Nephron (organoid): ENCODE results near the gene TRIM42.

ENCODE experiments used
- H3K27ac Mint-ChIP-seq, 3 experiments: 2 replicates each; pipeline ENCODE4 v1.8.0; 2020; ENCODE audit warnings: mixed read lengths in 3 of 3, mild to moderate bottlenecking in 2 of 3, moderate library complexity in 1 of 3
- H3K27me3 Mint-ChIP-seq: 2 replicates; pipeline ENCODE4 v1.8.0; 2021; ENCODE audit warnings: low read depth, mild to moderate bottlenecking, moderate library complexity, mixed read lengths
- H3K36me3 Mint-ChIP-seq: 2 replicates; pipeline ENCODE4 v1.8.0; 2020; ENCODE audit warnings: low read depth, mixed read lengths
- H3K4me1 Mint-ChIP-seq: 2 replicates; pipeline ENCODE4 v1.8.0; 2020; ENCODE audit warnings: mixed read lengths
- H3K4me3 Mint-ChIP-seq, 3 experiments: 2 replicates each; pipeline ENCODE4 v1.8.0; 2020; ENCODE audit warnings: mild to moderate bottlenecking in 3 of 3, mixed read lengths in 3 of 3, moderate library complexity in 2 of 3
- H3K9me3 Mint-ChIP-seq: 2 replicates; pipeline ENCODE4 v1.8.0; 2020; ENCODE audit warnings: mixed read lengths
- CTCF ChIP-seq, 3 experiments: fragments of 200-600 bp; sonication (generic); IDR thresholded peaks; one replicate each; pipeline ENCODE4 v1.5.0; 2021; ENCODE audit warnings: antibody characterized with exemption in 3 of 3; ENCODE audit not compliant: unreplicated experiment in 3 of 3

The TRIM42 gene

DNA sequence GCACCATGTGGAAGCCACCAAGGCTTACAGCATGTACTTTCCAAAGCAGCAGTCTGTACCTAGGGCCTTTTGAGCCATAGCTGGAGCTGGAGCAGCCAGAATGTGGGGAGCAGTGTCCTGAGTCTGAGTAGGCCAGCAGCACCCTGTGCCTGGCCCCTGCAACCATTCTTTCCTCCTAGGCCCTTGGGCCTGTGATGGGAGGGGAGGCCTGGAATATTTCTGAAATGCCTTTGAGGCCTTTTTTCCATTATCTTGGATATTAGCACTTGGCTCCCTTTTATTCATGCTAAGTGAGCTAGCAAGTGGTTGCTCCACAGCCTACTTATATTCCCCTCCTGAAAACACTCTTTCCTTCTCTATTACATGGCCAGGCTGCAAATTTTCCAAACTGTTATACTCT lies 28.1 kb downstream of the TRIM42 start:
- H3K27me3 Mint-ChIP-seq, result peaks cover 11% of the 10 kb centered on the region
- no peaks in the 10 kb centered on the region for H3K36me3 Mint-ChIP-seq
- H3K4me1 Mint-ChIP-seq, result no peaks in the 10 kb centered on the region
- H3K4me3 Mint-ChIP-seq, result no peak overlapping the region
- TF ChIP-seq CTCF (IDR thresholded peaks at IDR 0.05; ENCODE audit: unreplicated experiment in 3 of 3), result no peak
- H3K27ac Mint-ChIP-seq, result no peak overlapping the region
- peaks cover 3% of the 10 kb centered on the region for H3K9me3 Mint-ChIP-seq

- Mint-ChIP-seq H3K27me3 (peaks cover 11% of the 10 kb centered on the region), H3K4me1 (no peaks in the 10 kb centered on the region), H3K9me3 (peaks cover 3% of the 10 kb centered on the region), H3K27ac (no peak overlapping the region), H3K36me3 (no peaks in the 10 kb centered on the region), H3K4me3 (no peak overlapping the region)
- no peak for TF ChIP-seq CTCF (IDR thresholded peaks at IDR 0.05; ENCODE audit: unreplicated experiment in 3 of 3)
Measured at GRCh38 chr3:140706360-140706759, 28.5 kb downstream of the TRIM42 start.

GRCh38 chr3:140708815-140709214 lies 31.0 kb downstream of the TRIM42 start:
- H3K36me3 Mint-ChIP-seq, result no peaks in the 10 kb centered on the region
- peaks cover 6% of the 10 kb centered on the region for H3K27me3 Mint-ChIP-seq
- no peaks in the 10 kb centered on the region for H3K4me1 Mint-ChIP-seq
- H3K4me3 Mint-ChIP-seq, result no peak overlapping the region
- H3K27ac Mint-ChIP-seq, result no peak overlapping the region
- TF ChIP-seq CTCF (IDR thresholded peaks at IDR 0.05; ENCODE audit: unreplicated experiment in 3 of 3), result no peak
- H3K9me3 Mint-ChIP-seq, result peaks cover 3% of the 10 kb centered on the region

DNA sequence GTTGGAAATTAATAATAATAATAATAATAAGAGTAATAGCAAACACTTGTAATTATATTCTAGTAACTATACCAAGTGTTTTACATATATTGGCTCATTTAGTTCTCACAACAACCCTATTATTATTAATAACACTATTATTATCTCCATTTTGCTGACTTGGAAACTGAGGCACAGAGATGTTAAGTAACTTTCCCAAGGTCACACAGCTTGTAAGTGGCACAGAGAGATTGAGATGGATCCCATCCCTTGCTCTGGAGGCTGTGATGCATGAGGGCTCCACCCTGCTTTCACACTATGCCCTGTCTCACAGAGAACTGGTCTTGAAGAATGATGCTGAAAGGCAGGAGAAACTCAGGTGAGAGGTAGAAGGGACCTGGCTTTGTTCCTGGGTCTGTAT lies 31.9 kb downstream of the TRIM42 start:
- Mint-ChIP-seq H3K27ac (no peak overlapping the region), H3K27me3 (peaks cover 4% of the 10 kb centered on the region), H3K36me3 (no peaks in the 10 kb centered on the region), H3K4me1 (no peaks in the 10 kb centered on the region), H3K4me3 (no peak overlapping the region), H3K9me3 (peaks cover 3% of the 10 kb centered on the region)
- no peak for TF ChIP-seq CTCF (IDR thresholded peaks at IDR 0.05; ENCODE audit: unreplicated experiment in 3 of 3)

DNA sequence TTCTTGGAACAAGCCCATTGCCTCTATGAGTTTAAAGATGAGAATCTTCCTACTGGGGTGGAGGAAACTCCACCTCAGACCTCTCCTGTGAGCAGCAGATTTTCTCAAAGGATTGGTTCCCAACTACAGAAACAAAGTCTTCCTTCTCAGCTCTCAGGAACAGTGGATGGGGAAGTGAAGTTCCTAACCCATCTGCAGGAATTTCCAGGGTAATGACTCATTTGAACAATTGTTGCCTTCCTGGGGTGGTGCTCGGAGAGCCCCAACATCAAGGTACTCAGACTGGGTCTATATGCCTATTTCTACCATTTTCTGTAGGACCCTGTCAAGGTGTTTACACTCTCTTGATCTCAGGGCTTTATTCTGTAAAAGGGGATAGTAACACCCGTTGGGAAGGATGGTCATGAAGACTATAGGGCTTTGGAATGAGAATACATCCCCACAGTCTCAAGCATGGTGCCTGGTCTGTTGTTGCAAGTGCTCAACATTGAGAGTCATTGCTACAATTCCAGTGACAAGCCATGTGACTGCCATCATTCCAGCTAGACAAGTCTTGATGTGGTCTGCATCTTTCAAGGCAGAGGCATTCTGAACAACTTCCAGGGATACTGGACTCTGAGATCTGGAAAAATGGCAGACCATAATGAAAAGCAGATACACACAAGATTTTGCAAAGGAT lies 33.0 kb downstream of the TRIM42 start:
- H3K4me1 Mint-ChIP-seq, result no peaks in the 10 kb centered on the region
- peaks cover 3% of the 10 kb centered on the region for H3K9me3 Mint-ChIP-seq
- H3K36me3 Mint-ChIP-seq, result no peaks in the 10 kb centered on the region
- no peak overlapping the region for H3K4me3 Mint-ChIP-seq
- H3K27ac Mint-ChIP-seq, result no peak overlapping the region
- peaks cover 4% of the 10 kb centered on the region for H3K27me3 Mint-ChIP-seq
- no peak for TF ChIP-seq CTCF (IDR thresholded peaks at IDR 0.05; ENCODE audit: unreplicated experiment in 3 of 3)

DNA sequence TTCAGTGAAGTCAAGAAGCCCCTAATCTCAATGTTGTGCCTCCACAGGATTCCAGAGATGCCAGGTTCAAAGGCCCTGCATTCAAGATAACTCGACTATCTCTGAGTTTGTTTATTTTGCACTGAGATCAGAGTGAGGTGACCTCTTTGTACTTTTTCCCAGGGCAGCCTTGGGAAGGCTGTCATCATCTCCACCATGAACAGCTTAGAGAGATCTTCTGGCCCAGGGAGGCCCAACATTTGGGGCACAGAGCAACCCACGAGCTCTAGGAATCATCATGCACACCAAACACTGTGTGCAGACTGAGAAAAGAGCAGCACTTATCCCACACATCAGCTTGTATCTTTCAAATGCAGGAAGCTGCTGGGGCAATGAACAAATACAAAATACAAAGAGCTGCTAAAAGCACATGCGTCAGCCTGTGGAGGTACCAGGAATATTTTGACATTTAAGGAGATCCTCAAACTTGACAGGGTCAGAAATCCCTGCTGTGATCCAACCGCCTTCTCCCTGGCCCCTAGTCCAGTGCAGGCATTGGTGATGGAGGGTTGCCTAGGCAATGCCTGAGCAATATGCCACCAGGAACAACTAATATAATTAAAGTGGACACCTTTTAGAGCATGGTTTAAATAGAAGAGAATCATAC lies 33.6 kb downstream of the TRIM42 start:
- Mint-ChIP-seq H3K4me1 (no peaks in the 10 kb centered on the region), H3K27ac (no peak overlapping the region), H3K4me3 (no peak overlapping the region), H3K27me3 (peaks cover 4% of the 10 kb centered on the region), H3K9me3 (no peaks in the 10 kb centered on the region), H3K36me3 (no peaks in the 10 kb centered on the region)
- no peak for TF ChIP-seq CTCF (IDR thresholded peaks at IDR 0.05; ENCODE audit: unreplicated experiment in 3 of 3)
